HG02678 (cell line): ENCODE results near the gene ARL14.

Experiments
- ATAC-seq: cut with Tn5 transposase; IDR thresholded peaks from one replicate; pipeline ENCODE4 v1.9.1; 2021; ENCODE audit warnings: mild to moderate bottlenecking, moderate library complexity; ENCODE audit not compliant: unreplicated experiment

ARL14 gene

DNA sequence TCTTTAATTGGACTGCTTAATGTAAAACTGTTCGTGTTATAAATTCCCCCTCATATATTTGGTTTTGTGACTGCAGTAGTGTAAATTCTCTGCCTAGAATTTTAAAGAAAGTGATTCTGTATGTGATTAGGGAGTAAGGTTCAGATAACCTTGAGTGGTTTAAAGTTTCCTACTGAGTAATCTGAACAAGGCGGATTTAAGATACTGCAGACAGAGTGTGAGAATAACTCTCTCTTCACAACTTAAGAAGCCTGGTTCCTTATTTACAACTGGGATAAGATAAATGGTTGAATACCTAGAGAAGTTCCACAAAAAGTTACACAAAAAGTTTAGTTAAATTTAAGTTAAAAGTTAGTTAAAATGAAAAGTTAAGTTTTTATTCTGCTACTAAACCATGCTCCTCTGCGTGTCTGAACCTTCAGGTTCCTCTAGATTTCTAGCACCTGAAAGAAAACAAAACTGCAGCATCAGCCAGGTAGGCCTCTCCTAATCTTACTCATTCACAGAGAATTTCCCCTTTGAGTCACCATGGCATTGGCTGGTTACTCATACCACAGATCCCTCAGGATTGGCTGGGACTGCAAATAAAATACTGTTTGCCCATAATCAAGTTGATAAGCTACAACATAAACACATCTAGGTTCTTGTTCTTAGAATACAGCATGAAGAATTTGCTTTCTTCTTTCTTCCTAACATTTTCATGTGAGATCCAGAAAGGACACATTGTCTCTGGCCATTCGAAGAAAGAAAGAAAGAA is at the start of gene ARL14:
Gene ARL14, plus strand, starts transcription at position 614 of the 757 bp plus-strand sequence. CDS start 187 bp downstream, outside the sequence.
- ATAC-seq, result no peak

GRCh38 chr3:160629491-160629890 is 47.5 kb upstream of the ARL14 start:
- ATAC-seq, result no peak

- no peak for ATAC-seq
Observed at GRCh38 chr3:160633361-160634083, 43.4 kb upstream of the ARL14 start.

GRCh38 chr3:160635213-160635612 is 41.7 kb upstream of the ARL14 start:
- no peak for ATAC-seq

GRCh38 chr3:160637086-160637485 is 39.9 kb upstream of the ARL14 start:
- no peak for ATAC-seq

GRCh38 chr3:160638184-160638583 is 38.8 kb upstream of the ARL14 start:
- ATAC-seq, result no peak

DNA sequence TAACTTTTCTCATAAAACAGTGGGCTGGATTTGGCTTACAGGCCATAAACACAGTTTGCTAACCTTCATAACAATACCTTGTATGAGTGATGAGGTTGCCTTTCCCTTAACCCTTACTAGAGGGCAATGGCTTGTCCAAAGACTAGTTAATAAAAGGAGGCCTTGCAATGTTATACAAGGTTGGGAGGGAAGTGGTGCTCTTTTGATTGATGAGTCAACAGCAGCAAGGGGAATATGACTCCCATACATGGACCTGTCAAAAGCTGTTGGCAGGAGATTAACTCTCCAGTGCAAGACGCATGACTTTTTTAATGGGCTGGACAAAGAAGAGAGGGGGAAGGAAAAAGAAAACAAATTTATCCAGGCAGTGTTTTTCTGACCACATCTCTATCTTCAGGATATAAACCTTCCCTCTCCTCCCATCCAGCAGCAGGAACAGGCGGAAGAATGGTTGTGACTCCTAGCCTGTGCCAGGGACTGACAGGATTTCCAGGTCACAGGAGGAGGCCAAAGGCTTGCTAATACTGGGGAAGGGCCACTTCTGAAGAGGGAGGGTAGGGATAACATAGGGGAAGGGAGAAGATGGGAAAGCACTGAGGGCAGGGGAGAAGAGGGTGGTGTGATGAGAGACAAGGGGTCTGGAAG is 35.2 kb upstream of the ARL14 start:
- ATAC-seq, result no peak

DNA sequence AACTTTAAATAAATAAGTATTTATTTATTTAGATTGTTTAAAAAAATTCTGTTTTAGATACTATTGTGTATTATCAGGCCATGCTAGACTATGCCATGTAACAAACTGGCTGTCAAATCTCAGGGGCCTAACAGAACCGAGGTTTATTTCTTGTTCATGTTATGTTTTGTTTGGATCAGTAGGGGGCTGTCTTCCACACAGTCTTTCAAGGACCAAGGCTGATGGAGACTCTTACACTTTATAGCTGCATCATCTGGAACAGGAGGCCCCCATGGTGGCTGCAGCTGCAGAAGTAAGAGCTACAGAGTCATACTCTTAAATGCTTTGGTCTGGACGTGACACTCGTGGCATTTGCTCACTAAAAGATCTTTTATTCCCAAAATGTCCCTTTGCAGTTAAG is 33.0 kb upstream of the ARL14 start:
- peak; percentile 69 for ATAC-seq

GRCh38 chr3:160644491-160644890 is 32.5 kb upstream of the ARL14 start:
- no peak for ATAC-seq

GRCh38 chr3:160648701-160649100 is 28.3 kb upstream of the ARL14 start:
- no peak for ATAC-seq

DNA sequence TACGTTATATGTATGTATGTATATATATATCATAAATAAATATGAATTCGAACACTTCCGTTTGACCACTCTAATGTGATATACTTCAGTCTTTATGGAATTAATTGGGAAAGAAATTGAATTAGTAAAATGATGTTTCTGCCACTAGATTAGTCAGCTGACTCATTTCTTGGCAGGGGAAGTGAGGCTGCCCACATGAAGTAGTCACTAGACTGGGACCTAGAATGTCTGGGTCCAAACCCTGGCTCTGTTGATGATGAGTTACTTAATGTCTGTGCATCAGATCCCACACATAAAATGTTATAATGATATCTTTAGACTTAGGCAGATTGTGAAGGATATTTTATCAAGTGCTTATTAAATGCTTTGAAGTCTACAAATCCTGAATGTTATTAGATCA is 27.4 kb upstream of the ARL14 start:
- ATAC-seq, result no peak

GRCh38 chr3:160653512-160653911 is 23.4 kb upstream of the ARL14 start:
- ATAC-seq, result no peak

GRCh38 chr3:160660902-160661301 is 16.1 kb upstream of the ARL14 start:
- ATAC-seq, result no peak

- no peak for ATAC-seq
Observed at GRCh38 chr3:160661660-160662059, 15.3 kb upstream of the ARL14 start.

DNA sequence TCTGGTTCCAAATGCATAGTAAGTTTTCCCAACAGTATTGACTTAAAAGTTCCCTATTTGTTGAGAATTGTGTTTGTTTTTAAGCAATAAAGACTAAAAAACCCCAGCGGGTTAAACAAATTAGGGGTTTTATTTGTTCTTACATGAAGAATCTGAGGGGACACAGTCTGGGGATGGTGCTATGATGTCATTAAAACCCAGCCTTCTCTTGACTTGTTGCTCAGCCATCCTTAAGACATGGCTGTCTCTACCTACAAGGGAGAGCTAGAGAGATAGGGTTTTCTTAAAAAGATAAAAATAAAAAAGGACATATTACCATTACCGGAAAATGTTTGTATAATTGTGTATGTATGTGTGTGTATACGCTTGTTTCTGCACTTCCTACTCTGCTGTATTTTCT is 11.7 kb upstream of the ARL14 start:
- no peak for ATAC-seq

GRCh38 chr3:160665784-160666526 is 11.0 kb upstream of the ARL14 start:
- ATAC-seq, result peak; percentile 88

- ATAC-seq, result no peak
Observed at GRCh38 chr3:160667452-160667851, 9.5 kb upstream of the ARL14 start.

DNA sequence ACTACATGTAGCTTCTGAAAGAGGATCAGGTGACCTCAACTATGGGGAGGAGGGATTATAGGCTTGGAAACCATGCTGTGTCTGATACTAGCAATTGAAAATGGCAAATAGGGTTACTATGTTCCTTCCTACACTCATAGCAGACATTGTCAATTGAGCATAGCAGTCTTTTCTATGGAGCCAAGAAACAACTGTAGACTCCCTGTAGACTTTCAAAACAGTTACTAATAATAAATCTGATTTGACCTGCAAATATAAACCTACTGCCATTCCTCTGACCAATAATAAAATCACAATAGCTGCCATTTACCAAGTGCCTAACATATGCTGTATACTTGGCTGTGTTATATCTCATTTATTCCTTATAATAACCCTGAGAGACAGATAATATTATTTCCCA is 8.5 kb upstream of the ARL14 start:
- no peak for ATAC-seq

DNA sequence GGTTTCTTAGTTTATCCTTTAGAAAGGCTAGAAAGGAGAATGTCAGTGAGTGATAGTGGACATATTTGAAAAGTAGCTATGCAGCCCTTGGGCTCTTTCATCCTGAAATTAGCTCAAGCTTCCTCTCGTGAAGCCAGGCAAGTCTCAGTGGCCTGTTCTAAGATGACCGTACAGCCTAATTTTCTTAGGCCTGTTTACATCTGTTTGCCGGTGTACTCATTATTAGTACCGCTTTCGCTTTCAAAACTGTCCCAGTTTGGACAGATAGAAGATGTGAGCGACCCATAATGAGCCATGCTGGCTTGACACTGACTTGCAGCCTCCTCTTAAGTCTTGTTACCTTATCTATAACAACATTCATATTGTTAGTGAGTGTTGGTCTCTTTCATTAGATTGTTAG is 5.7 kb upstream of the ARL14 start:
- ATAC-seq, result peak; percentile 71

DNA sequence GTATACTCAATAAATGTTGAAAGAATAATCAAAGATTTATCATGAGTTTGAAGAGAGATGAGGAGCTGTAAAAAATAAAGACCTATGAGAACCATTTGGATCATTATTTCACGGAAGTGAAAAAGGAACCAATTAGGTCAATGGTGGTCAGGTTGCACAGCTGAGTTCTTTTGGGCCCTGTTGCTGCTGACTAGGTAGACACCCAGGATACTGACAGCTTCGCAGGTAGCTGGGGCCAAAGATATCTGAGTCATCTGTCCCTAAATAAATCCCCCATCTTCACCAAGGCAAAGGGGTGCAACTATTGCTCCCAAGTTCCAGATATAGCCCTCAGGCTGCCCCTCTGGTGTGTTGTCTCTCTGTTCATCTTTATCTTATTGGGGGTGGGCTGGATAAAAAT is 5.0 kb upstream of the ARL14 start:
- ATAC-seq, result no peak

GRCh38 chr3:160673188-160673587 is 3.8 kb upstream of the ARL14 start:
- ATAC-seq, result no peak
